HL-60 (cell line): ENCODE data around the gene BBOX1.

Source experiments
- CTCF ChIP-seq: IDR thresholded peaks from one replicate; pipeline ENCODE4 v1.5.1; 2011; ENCODE audit warnings: low read length, control low read depth, inconsistent platforms; ENCODE audit not compliant: insufficient read depth
- GABPA ChIP-seq: IDR thresholded peaks from 2 replicates; pipeline ENCODE4 v1.6.1; 2012; ENCODE audit warnings: low read depth
- POLR2AphosphoS5 ChIP-seq: IDR thresholded peaks from 2 replicates; pipeline ENCODE4 v1.6.1; 2012; ENCODE audit warnings: low read depth
- REST ChIP-seq: IDR thresholded peaks from 2 replicates; pipeline ENCODE4 v1.6.1; 2012; ENCODE audit warnings: low read depth; ENCODE audit not compliant: insufficient replicate concordance

GRCh38 chr11:27084518-27084917 lies 43.9 kb downstream of the BBOX1 start:
- TF ChIP-seq POLR2AphosphoS5 (no peak), CTCF (no peak), GABPA (no peak), REST (no peak)
